Measurements from ENCODE around the gene ASH1L.

ASH1L gene

GRCh38 chr1:155324037-155324716 lies 238.4 kb downstream of the ASH1L start:
- no peaks in the 10 kb centered on the region for H3K9me3 ChIP-seq (ENCODE audit: severe bottlenecking)
- DNase-seq: peak; percentile 100
- no peak for TF ChIP-seq CTCF (IDR thresholded peaks at IDR 0.05; ENCODE audit: low read depth, low read length)
- H3K4me3 ChIP-seq (ENCODE audit: low read depth, low read length): peak overlapping the region; percentile 84
- H3K27ac ChIP-seq: peak overlapping the region; percentile 84
- no peaks in the 10 kb centered on the region for H3K27me3 ChIP-seq (ENCODE audit: insufficient read depth, low read depth, severe bottlenecking)
- peaks cover 67% of the 10 kb centered on the region for H3K36me3 ChIP-seq

GRCh38 chr1:155323729-155324036 lies 238.9 kb downstream of the ASH1L start:
- peak; percentile 98 for DNase-seq
- no peak for TF ChIP-seq CTCF (IDR thresholded peaks at IDR 0.05; ENCODE audit: low read depth, low read length)

GRCh38 chr1:155322953-155323728 lies 239.5 kb downstream of the ASH1L start:
- TF ChIP-seq CTCF (IDR thresholded peaks at IDR 0.05; ENCODE audit: low read depth, low read length): peak; percentile 99
- H3K4me3 ChIP-seq (ENCODE audit: low read depth, low read length): peak overlapping the region; percentile 84
- DNase-seq: peak; percentile 100
- peak overlapping the region; percentile 84 for H3K27ac ChIP-seq
- peaks cover 66% of the 10 kb centered on the region for H3K36me3 ChIP-seq
- no peaks in the 10 kb centered on the region for H3K27me3 ChIP-seq (ENCODE audit: insufficient read depth, low read depth, severe bottlenecking)
- no peaks in the 10 kb centered on the region for H3K9me3 ChIP-seq (ENCODE audit: severe bottlenecking)

More at GRCh38 chr1:155323729-155324036, 238.9 kb downstream of the ASH1L start:
- Histone ChIP-seq H3K27me3 (ENCODE audit: insufficient read depth, low read depth, severe bottlenecking) (no peaks in the 10 kb centered on the region), H3K9me3 (ENCODE audit: severe bottlenecking) (no peaks in the 10 kb centered on the region), H3K36me3 (peaks cover 66% of the 10 kb centered on the region), H3K27ac (peak overlapping the region; percentile 84), H3K4me3 (ENCODE audit: low read depth, low read length) (peak overlapping the region; percentile 84)

- Histone ChIP-seq H3K9me3 (ENCODE audit: severe bottlenecking) (no peaks in the 10 kb centered on the region), H3K27me3 (ENCODE audit: insufficient read depth, low read depth, severe bottlenecking) (no peaks in the 10 kb centered on the region), H3K4me3 (ENCODE audit: low read depth, low read length) (peak overlapping the region; percentile 84), H3K36me3 (peaks cover 66% of the 10 kb centered on the region), H3K27ac (peak overlapping the region; percentile 84)
- no peak for TF ChIP-seq CTCF (IDR thresholded peaks at IDR 0.05; ENCODE audit: low read depth, low read length)
- peak; percentile 73 for DNase-seq
These were observed 240.0 kb downstream of the ASH1L start for GRCh38 chr1:155322571-155322952.

- TF ChIP-seq CTCF (IDR thresholded peaks at IDR 0.05; ENCODE audit: low read depth, low read length): 0 out of 2 replicates have a peak, but pooled peaks have one; percentile 3
- Histone ChIP-seq H3K4me3 (ENCODE audit: low read depth, low read length) (peak overlapping the region; percentile 84), H3K27ac (peak overlapping the region; percentile 84)
These were observed 240.7 kb downstream of the ASH1L start for GRCh38 chr1:155321639-155322503.

More at GRCh38 chr1:155321639-155322503, 240.7 kb downstream of the ASH1L start:
- Histone ChIP-seq H3K27me3 (ENCODE audit: insufficient read depth, low read depth, severe bottlenecking) (no peaks in the 10 kb centered on the region), H3K9me3 (ENCODE audit: severe bottlenecking) (no peaks in the 10 kb centered on the region), H3K36me3 (peaks cover 66% of the 10 kb centered on the region)
- peak; percentile 89 for DNase-seq
